GM23338 (cell line): ENCODE results near the gene SPOCK2. TPM values are rescaled to one million over a fixed set of nuclear protein-coding genes. Genes with fewer than 3 reads are reported as not detected.
A peak's percentile ranks its signal among the peaks of the same experiment; 100 is the strongest.

Experiments used
- ATAC-seq: fragments of 200-7000 bp; cut with Tn5 transposase; 3 replicates; pipeline ENCODE4 v1.9.1; 2020
- DNase-seq: peaks from one replicate; pipeline ENCODE4 v3.0.0-alpha.2; 2015; ENCODE audit warnings: low spot score
- H2AFZ ChIP-seq: fragments of 200-600 bp; sonication (generic); 2 replicates; pipeline ENCODE4 v1.8.0; 2016; ENCODE audit warnings: antibody characterized with exemption, mild to moderate bottlenecking, moderate library complexity
- H3F3A ChIP-seq: fragments of 200-600 bp; sonication (generic); replicated peaks from 2 replicates; pipeline ENCODE4 v1.8.0; 2017; ENCODE audit warnings: antibody characterized with exemption, mixed run types, low read depth
- H3K27ac ChIP-seq: fragments of 200-600 bp; sonication (generic); 2 replicates; pipeline ENCODE4 v1.6.1; 2016; ENCODE audit warnings: low read depth
- H3K27me3 ChIP-seq: fragments of 200-600 bp; sonication (generic); 2 replicates; pipeline ENCODE4 v1.8.0; 2016; ENCODE audit warnings: mild to moderate bottlenecking, mixed run types, moderate library complexity; ENCODE audit not compliant: insufficient read depth
- H3K36me3 ChIP-seq: fragments of 200-600 bp; sonication (generic); 2 replicates; pipeline ENCODE4 v1.8.0; 2016; ENCODE audit warnings: mild to moderate bottlenecking; ENCODE audit not compliant: insufficient read depth
- H3K4me1 ChIP-seq: fragments of 200-600 bp; sonication (generic); 2 replicates; pipeline ENCODE4 v1.8.0; 2016; ENCODE audit warnings: mild to moderate bottlenecking, moderate library complexity; ENCODE audit not compliant: insufficient read depth
- H3K4me2 ChIP-seq: fragments of 200-600 bp; sonication (generic); 2 replicates; pipeline ENCODE4 v1.7.1; 2017; ENCODE audit warnings: mixed run types
- H3K4me3 ChIP-seq: fragments of 200-600 bp; sonication (generic); 2 replicates; pipeline ENCODE4 v1.6.1; 2016; ENCODE audit warnings: mixed run types
- H3K79me2 ChIP-seq: fragments of 200-600 bp; sonication (generic); replicated peaks from 2 replicates; pipeline ENCODE4 v1.8.0; 2017; ENCODE audit warnings: mild to moderate bottlenecking; ENCODE audit not compliant: insufficient read depth
- H3K9me2 ChIP-seq: fragments of 200-600 bp; sonication (generic); 2 replicates; pipeline ENCODE4 v1.8.0; 2017; ENCODE audit not compliant: insufficient read depth
- H4K20me1 ChIP-seq: fragments of 200-600 bp; sonication (generic); replicated peaks from 2 replicates; pipeline ENCODE4 v1.8.0; 2017; ENCODE audit warnings: mild to moderate bottlenecking; ENCODE audit not compliant: insufficient read depth
- H3K27ac Mint-ChIP-seq: 2 replicates; pipeline ENCODE4 v1.8.0; 2020; ENCODE audit warnings: inconsistent platforms, mild to moderate bottlenecking, moderate library complexity, mixed read lengths
- H3K27me3 Mint-ChIP-seq: 3 replicates; pipeline ENCODE4 v1.8.0; 2022; ENCODE audit warnings: low read depth, mild to moderate bottlenecking, moderate library complexity, mixed read lengths, inconsistent platforms; ENCODE audit not compliant: insufficient read depth, poor library complexity
- H3K36me3 Mint-ChIP-seq: 3 replicates; pipeline ENCODE4 v1.8.0; 2021; ENCODE audit warnings: low read depth, mild to moderate bottlenecking, inconsistent platforms, moderate library complexity, mixed read lengths
- H3K4me1 Mint-ChIP-seq: 3 replicates; pipeline ENCODE4 v1.8.0; 2020; ENCODE audit warnings: mild to moderate bottlenecking, inconsistent platforms, mixed read lengths
- H3K4me3 Mint-ChIP-seq: 3 replicates; pipeline ENCODE4 v1.8.0; 2021; ENCODE audit warnings: moderate library complexity, mild to moderate bottlenecking, inconsistent platforms, mixed read lengths
- H3K9me3 Mint-ChIP-seq: 3 replicates; pipeline ENCODE4 v1.8.0; 2020; ENCODE audit warnings: moderate library complexity, mild to moderate bottlenecking, inconsistent platforms, mixed read lengths
- CREB1 ChIP-seq: fragments of 250-450 bp; sonication (Bioruptor Pico); IDR thresholded peaks from 2 replicates; pipeline ENCODE4 v1.5.0; 2020; ENCODE audit warnings: low read depth, mild to moderate bottlenecking, moderate library complexity
- CTCF ChIP-seq, 2 experiments: fragments of 200-600 bp in 1 of 2; sonication (generic) in 1 of 2; conservative IDR thresholded peaks; 2 replicates each; pipeline versions ENCODE4 v1.5.1 to v1.6.1; 2016 to 2017; ENCODE audit warnings: antibody characterized with exemption in 2 of 2, low read depth in 2 of 2, mild to moderate bottlenecking in 2 of 2, moderate library complexity in 1 of 2
- ETS1 ChIP-seq: IDR thresholded peaks from 2 replicates; pipeline ENCODE4 v1.6.1; 2016; ENCODE audit warnings: antibody characterized with exemption
- EZH2phosphoT487 ChIP-seq: fragments of 200-600 bp; sonication (generic); IDR thresholded peaks from one replicate; pipeline ENCODE4 v1.8.1; 2018; ENCODE audit warnings: antibody characterized with exemption; ENCODE audit not compliant: unreplicated experiment
- JUNB ChIP-seq: IDR thresholded peaks from one replicate; pipeline ENCODE4 v1.6.1; 2016; ENCODE audit warnings: antibody characterized with exemption; ENCODE audit not compliant: unreplicated experiment
- REST ChIP-seq: IDR thresholded peaks from one replicate; pipeline ENCODE4 v1.6.1; 2018; ENCODE audit warnings: antibody characterized with exemption; ENCODE audit not compliant: unreplicated experiment
- ZNF114 ChIP-seq: fragments of 250-450 bp; sonication (Bioruptor Pico); IDR thresholded peaks from 2 replicates; pipeline ENCODE4 v1.5.0; 2020; ENCODE audit warnings: mild to moderate bottlenecking, moderate library complexity
- ZNF331 ChIP-seq: fragments of 250-450 bp; sonication (Bioruptor Pico); IDR thresholded peaks from 2 replicates; pipeline ENCODE4 v1.5.0; 2020; ENCODE audit warnings: low read depth, mild to moderate bottlenecking, moderate library complexity
- ZNF462 ChIP-seq: fragments of 250-450 bp; sonication (Bioruptor Pico); IDR thresholded peaks from 2 replicates; pipeline ENCODE4 v1.5.0; 2020; ENCODE audit warnings: mild to moderate bottlenecking, moderate library complexity
- polyA plus RNA-seq: library from polyadenylated mRNA; unstranded; fragments of >200 nt; fragmentation: Nextera tagmentation; extraction: Ambion mirVana; gene quantifications from 2 replicates; pipeline ENCODE4 v1.2.1, GENCODE V29; 2016
- total RNA-seq: library from RNA; depleted of rRNA; stranded (reverse); fragments of >200 nt; shearing (Covaris generic); gene quantifications from 2 replicates; pipeline ENCODE4 v1.2.3, GENCODE V29; 2014

Gene SPOCK2
- total and polyA plus RNA-seq, 2 experiments from 2014 or later: 1.3 to 3.6 TPM

- H3K27me3 Mint-ChIP-seq: no peaks in the 10 kb centered on the region
- Histone ChIP-seq H3K79me2 (no peaks in the 10 kb centered on the region), H2AFZ (no peak overlapping the region), H3K27ac (0 out of 2 replicates have a peak overlapping the region, but pooled peaks have one; percentile 36), H3K4me3 (no peak overlapping the region), H3F3A (no peaks in the 10 kb centered on the region), H3K4me1 (peaks cover 3% of the 10 kb centered on the region; the same call in 1 of the 2 replicates), H3K36me3 (no peaks in the 10 kb centered on the region; the same call in 1 of the 2 replicates), H3K4me2 (no peak overlapping the region), H4K20me1 (no peaks in the 10 kb centered on the region), H3K9me2 (no peaks in the 10 kb centered on the region), H3K27me3 (no peaks in the 10 kb centered on the region)
- no peak overlapping the region for H3K4me3 Mint-ChIP-seq
- no peak for DNase-seq
- peaks cover 8% of the 10 kb centered on the region; the same call in 2 of the 3 replicates for H3K9me3 Mint-ChIP-seq
- peaks cover 13% of the 10 kb centered on the region; the same call in 2 of the 3 replicates for H3K4me1 Mint-ChIP-seq
- H3K27ac Mint-ChIP-seq: no peak overlapping the region
- H3K36me3 Mint-ChIP-seq: peaks cover 18% of the 10 kb centered on the region
- TF ChIP-seq REST (no peak), ETS1 (no peak), ZNF331 (CRISPR knock-in tag) (no peak), ZNF462 (no peak), EZH2phosphoT487 (no peak), ZNF114 (CRISPR knock-in tag) (no peak), CTCF (conservative IDR thresholded peaks at IDR 0.05; ENCODE audit: low read depth in 2 of 2) (no peak), JUNB (no peak), CREB1 (CRISPR knock-in tag) (no peak)
- no peak for ATAC-seq
Measured at GRCh38 chr10:72132854-72133253, 44.5 kb upstream of the SPOCK2 start.
